ENCODE data around the gene C11orf52.

Gene C11orf52

GRCh38 chr11:111918390-111919256 lies at the start of gene C11orf52:
Gene C11orf52 (plus strand): TSS chr11:111918913. CDS start chr11:111918973, 60 bp downstream.
- Histone ChIP-seq H3K9ac (ENCODE audit: low read length) (no peak within 1 kb of the TSS), H3K4me3 (ENCODE audit: low read length) (no peak within 1 kb of the TSS), H3K36me3 (replicated peaks; ENCODE audit: insufficient read depth, low read length) (no peaks in the 10 kb centered on the region), H3K9me2 (replicated peaks; ENCODE audit: insufficient read depth, low read length) (no peaks in the 10 kb centered on the region), H3K4me2 (ENCODE audit: low read depth, low read length) (no peak within 1 kb of the TSS), H3K79me2 (ENCODE audit: low read length) (no peaks in the 10 kb centered on the region), H3K27me3 (replicated peaks; ENCODE audit: insufficient read depth, low read length) (no peaks in the 10 kb centered on the region), H3K27ac (ENCODE audit: low read length) (no peak within 1 kb of the TSS), H3F3A (ENCODE audit: insufficient read depth, low read length) (no peaks in the 10 kb centered on the region; the same call in 1 of the 2 replicates), H3K4me1 (ENCODE audit: low read length) (no peaks in the 10 kb centered on the region), H3K9me3 (replicated peaks; ENCODE audit: insufficient read depth, low read length) (no peaks in the 10 kb centered on the region), H2AFZ (ENCODE audit: low read length) (no peak within 1 kb of the TSS), H4K20me1 (ENCODE audit: insufficient read depth, low read length) (no peaks in the 10 kb centered on the region)
- peak; percentile 27 for DNase-seq
- TF ChIP-seq EZH2 (optimal IDR thresholded peaks at IDR 0.05; ENCODE audit: low read depth, low read length) (no peak), EZH2phosphoT487 (IDR thresholded peaks at IDR 0.05; ENCODE audit: low read length) (no peak)

GRCh38 chr11:111870113-111870512 lies 48.6 kb upstream of the C11orf52 start:
- H3K4me2 ChIP-seq (ENCODE audit: low read depth, low read length), result peak overlapping the region; percentile 81
- peaks cover 10% of the 10 kb centered on the region; the same call in 1 of the 2 replicates for H3K4me1 ChIP-seq (ENCODE audit: low read length)
- H3K9me3 ChIP-seq (replicated peaks; ENCODE audit: insufficient read depth, low read length), result no peaks in the 10 kb centered on the region
- H3K4me3 ChIP-seq (ENCODE audit: low read length), result peak overlapping the region; percentile 83; the same call in 1 of the 2 replicates
- H2AFZ ChIP-seq (ENCODE audit: low read length), result no peak overlapping the region
- no peak overlapping the region for H3K27ac ChIP-seq (ENCODE audit: low read length)
- no peaks in the 10 kb centered on the region for H3K27me3 ChIP-seq (replicated peaks; ENCODE audit: insufficient read depth, low read length)
- H3K36me3 ChIP-seq (replicated peaks; ENCODE audit: insufficient read depth, low read length), result no peaks in the 10 kb centered on the region
- H3F3A ChIP-seq (ENCODE audit: insufficient read depth, low read length), result 0 out of 2 replicates have a peak, but pooled peaks cover 6% of the 10 kb centered on the region
- no peak for DNase-seq
- H3K79me2 ChIP-seq (ENCODE audit: low read length), result peaks cover 11% of the 10 kb centered on the region
- no peaks in the 10 kb centered on the region for H4K20me1 ChIP-seq (ENCODE audit: insufficient read depth, low read length)
- H3K9ac ChIP-seq (ENCODE audit: low read length), result peak overlapping the region; percentile 77; the same call in 1 of the 2 replicates
- no peak for TF ChIP-seq EZH2 (optimal IDR thresholded peaks at IDR 0.05; ENCODE audit: low read depth, low read length)
- no peak for TF ChIP-seq CTCF (IDR thresholded peaks at IDR 0.05; ENCODE audit: low read length)
- TF ChIP-seq EZH2phosphoT487 (IDR thresholded peaks at IDR 0.05; ENCODE audit: low read length), result no peak
- H3K9me2 ChIP-seq (replicated peaks; ENCODE audit: insufficient read depth, low read length), result no peaks in the 10 kb centered on the region

- Histone ChIP-seq H3K27ac (ENCODE audit: low read length) (peak overlapping the region; percentile 43; the same call in 1 of the 2 replicates), H3F3A (ENCODE audit: insufficient read depth, low read length) (0 out of 2 replicates have a peak, but pooled peaks cover 6% of the 10 kb centered on the region), H3K4me2 (ENCODE audit: low read depth, low read length) (peak overlapping the region; percentile 81), H3K4me1 (ENCODE audit: low read length) (peaks cover 10% of the 10 kb centered on the region; the same call in 1 of the 2 replicates), H3K9me3 (replicated peaks; ENCODE audit: insufficient read depth, low read length) (no peaks in the 10 kb centered on the region), H3K9me2 (replicated peaks; ENCODE audit: insufficient read depth, low read length) (no peaks in the 10 kb centered on the region), H3K36me3 (replicated peaks; ENCODE audit: insufficient read depth, low read length) (no peaks in the 10 kb centered on the region), H3K27me3 (replicated peaks; ENCODE audit: insufficient read depth, low read length) (no peaks in the 10 kb centered on the region), H3K79me2 (ENCODE audit: low read length) (peaks cover 11% of the 10 kb centered on the region), H4K20me1 (ENCODE audit: insufficient read depth, low read length) (no peaks in the 10 kb centered on the region), H3K9ac (ENCODE audit: low read length) (peak overlapping the region; percentile 77), H2AFZ (ENCODE audit: low read length) (peak overlapping the region; percentile 92), H3K4me3 (ENCODE audit: low read length) (peak overlapping the region; percentile 83)
- DNase-seq, result no peak
- TF ChIP-seq EZH2 (optimal IDR thresholded peaks at IDR 0.05; ENCODE audit: low read depth, low read length) (no peak), EZH2phosphoT487 (IDR thresholded peaks at IDR 0.05; ENCODE audit: low read length) (no peak), CTCF (IDR thresholded peaks at IDR 0.05; ENCODE audit: low read length) (no peak)
Observed at GRCh38 chr11:111870522-111870885, 48.2 kb upstream of the C11orf52 start.

Measured in MM.1S (cell line).